Measurements from ENCODE around the gene CIZ1. TPM values are rescaled to one million over a fixed set of nuclear protein-coding genes. Genes with fewer than 3 reads are reported as not detected.
A peak's percentile ranks its signal among the peaks of the same experiment; 100 is the strongest.

The CIZ1 gene
- total and polyA plus RNA-seq, 2 of the 13 experiments (the other 11 are each of a cell fraction or from before 2014, with no cell fraction given) = 30.6 to 50.3 TPM

GRCh38 chr9:128127990-128128835 is 63.2 kb downstream of the CIZ1 start (continued):
- TF ChIP-seq KIAA2018 (CRISPR knock-in tag; IDR thresholded peaks at IDR 0.05; ENCODE audit: borderline replicate concordance) (no peak), RORA (CRISPR knock-in tag; IDR thresholded peaks at IDR 0.05) (no peak), STAT6 (CRISPR knock-in tag; IDR thresholded peaks at IDR 0.05; ENCODE audit: borderline replicate concordance) (no peak), IRX3 (CRISPR knock-in tag; IDR thresholded peaks at IDR 0.05; ENCODE audit: borderline replicate concordance, low read depth) (no peak), SMAD9 (CRISPR knock-in tag; IDR thresholded peaks at IDR 0.05) (no peak), ONECUT2 (CRISPR knock-in tag; IDR thresholded peaks at IDR 0.05) (no peak), ZNF605 (CRISPR knock-in tag; IDR thresholded peaks at IDR 0.05) (no peak; the same call in 1 of the 2 replicates), NFYB (CRISPR knock-in tag; IDR thresholded peaks at IDR 0.05) (no peak), U2AF2 (IDR thresholded peaks at IDR 0.05; ENCODE audit: low read depth, low read length) (no peak), REL (CRISPR knock-in tag; conservative IDR thresholded peaks at IDR 0.05) (0 out of 2 replicates have a peak, but pooled peaks have one; percentile 57), ZC3H4 (CRISPR knock-in tag; IDR thresholded peaks at IDR 0.05; ENCODE audit: borderline replicate concordance) (no peak), ZFP62 (CRISPR knock-in tag; IDR thresholded peaks at IDR 0.05) (no peak), ZNF263 (CRISPR knock-in tag; IDR thresholded peaks at IDR 0.05) (no peak), ZNF414 (CRISPR knock-in tag; IDR thresholded peaks at IDR 0.05) (no peak), LRRFIP1 (CRISPR knock-in tag; conservative IDR thresholded peaks at IDR 0.05) (no peak)

All from HepG2 (cell line).